HG03460 (cell line): ENCODE data around the gene SBK2.
A peak's percentile ranks its signal among the peaks of the same experiment; 100 is the strongest.
"Not testable (repeated sequence)": the region's sequence is repeated elsewhere in the genome, so short reads cannot be mapped to it uniquely, and the experiment has no call there.

Source experiments
- ATAC-seq: cut with Tn5 transposase; IDR thresholded peaks from one replicate; pipeline ENCODE4 v1.9.1; 2021; ENCODE audit not compliant: unreplicated experiment

SBK2 gene

GRCh38 chr19:55537741-55538111 is 793 bp upstream of the SBK2 start:
- no peak for ATAC-seq

GRCh38 chr19:55536366-55536765 is 567 bp downstream of the SBK2 start:
- no peak for ATAC-seq

GRCh38 chr19:55535965-55536350 is 975 bp downstream of the SBK2 start:
- ATAC-seq, result no peak

GRCh38 chr19:55535173-55535964 is 1.6 kb downstream of the SBK2 start:
- no peak for ATAC-seq

GRCh38 chr19:55534280-55534679 is 2.7 kb downstream of the SBK2 start:
- not testable (repeated sequence) for ATAC-seq

- no peak for ATAC-seq
These were observed 5.9 kb downstream of the SBK2 start for GRCh38 chr19:55530996-55531395.

GRCh38 chr19:55529636-55530234 is 7.2 kb downstream of the SBK2 start:
- no peak for ATAC-seq

GRCh38 chr19:55528030-55528803 is 8.7 kb downstream of the SBK2 start:
- no peak for ATAC-seq

- ATAC-seq, result no peak
These were observed 9.5 kb downstream of the SBK2 start for GRCh38 chr19:55527197-55528029.

GRCh38 chr19:55526216-55527196 is 10.4 kb downstream of the SBK2 start:
- ATAC-seq, result no peak

- ATAC-seq, result no peak
These were observed 11.4 kb downstream of the SBK2 start for GRCh38 chr19:55525289-55526101.

GRCh38 chr19:55520691-55521292 is 16.1 kb downstream of the SBK2 start:
- ATAC-seq, result no peak

GRCh38 chr19:55519451-55520311 is 17.3 kb downstream of the SBK2 start:
- no peak for ATAC-seq

- peak; percentile 95 for ATAC-seq
These were observed 19.9 kb downstream of the SBK2 start for GRCh38 chr19:55516878-55517620.

GRCh38 chr19:55508120-55508519 is 28.8 kb downstream of the SBK2 start:
- ATAC-seq, result no peak

- no peak for ATAC-seq
These were observed 32.0 kb downstream of the SBK2 start for GRCh38 chr19:55504981-55505380.

GRCh38 chr19:55504252-55504603 is 32.7 kb downstream of the SBK2 start:
- ATAC-seq, result no peak
